Measurements from ENCODE around the gene TXLNG.
"Not testable (repeated sequence)": the region's sequence is repeated elsewhere in the genome, so short reads cannot be mapped to it uniquely, and the experiment has no call there.

The TXLNG gene

DNA sequence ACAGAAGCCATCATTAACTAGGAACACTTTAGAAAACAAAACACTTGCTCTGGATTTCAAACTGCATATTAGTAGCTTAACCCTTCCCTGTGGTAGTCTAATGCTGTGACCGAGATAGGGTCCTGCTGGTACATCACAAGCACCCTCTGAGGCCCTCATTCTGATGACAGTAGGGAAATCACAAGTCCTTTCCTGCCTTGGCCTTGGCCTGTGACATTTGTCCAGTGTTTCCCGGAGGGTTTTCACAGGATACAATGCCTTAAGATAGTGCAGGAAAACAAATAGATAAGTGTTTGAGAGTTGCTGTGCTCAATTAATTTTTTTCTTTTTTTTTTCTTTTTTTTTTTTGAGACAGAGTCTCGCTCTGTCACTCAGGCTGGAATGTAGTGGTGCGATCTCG lies 37.8 kb upstream of the TXLNG start:
- no peak for DNase-seq (ENCODE audit: low read depth, low spot score)
- in situ Hi-C loops (cut with HindIII; ENCODE audit: low sequenced_read_pairs): no loop called here
- TF ChIP-seq CTCF (IDR thresholded peaks at IDR 0.05; ENCODE audit: low read depth, low read length): no peak
- H3K4me3 ChIP-seq (ENCODE audit: low read depth, low read length): no peak overlapping the region

DNA sequence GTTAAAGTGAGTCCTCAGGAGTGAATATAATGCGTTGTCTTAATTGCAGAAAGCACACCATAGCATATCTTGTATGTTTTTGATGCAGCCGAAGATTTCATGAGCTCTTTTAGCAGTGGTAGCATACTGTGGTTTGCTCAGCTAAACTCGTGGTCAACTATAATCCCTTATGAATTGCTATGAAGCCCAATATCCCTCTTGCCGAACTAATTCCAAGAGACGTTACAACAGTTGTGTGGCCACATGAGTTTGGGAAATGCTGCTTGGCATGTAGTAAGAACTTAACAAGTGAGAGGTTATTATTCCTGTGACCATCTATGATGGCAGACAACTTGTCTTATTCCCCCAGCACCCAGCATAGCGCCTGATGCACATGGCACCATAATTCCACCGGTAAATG lies 36.1 kb upstream of the TXLNG start:
- no peak for TF ChIP-seq CTCF (IDR thresholded peaks at IDR 0.05; ENCODE audit: low read depth, low read length)
- DNase-seq (ENCODE audit: low read depth, low spot score): no peak
- H3K4me3 ChIP-seq (ENCODE audit: low read depth, low read length): no peak overlapping the region
- in situ Hi-C loops (cut with HindIII; ENCODE audit: low sequenced_read_pairs): no loop called here

- no peak overlapping the region for H3K4me3 ChIP-seq (ENCODE audit: low read depth, low read length)
- no peak for TF ChIP-seq CTCF (IDR thresholded peaks at IDR 0.05; ENCODE audit: low read depth, low read length)
- no peak for DNase-seq (ENCODE audit: low read depth, low spot score)
- in situ Hi-C loops (cut with HindIII; ENCODE audit: low sequenced_read_pairs): no loop called here
These were observed 32.2 kb upstream of the TXLNG start for GRCh38 chrX:16754019-16754418.

GRCh38 chrX:16756724-16757123 lies 29.5 kb upstream of the TXLNG start:
- no peak overlapping the region for H3K4me3 ChIP-seq (ENCODE audit: low read depth, low read length)
- TF ChIP-seq CTCF (IDR thresholded peaks at IDR 0.05; ENCODE audit: low read depth, low read length): no peak
- in situ Hi-C loops (cut with HindIII; ENCODE audit: low sequenced_read_pairs): no loop called here
- no peak for DNase-seq (ENCODE audit: low read depth, low spot score)

- in situ Hi-C loops (cut with HindIII; ENCODE audit: low sequenced_read_pairs); H3K4me3 ChIP-seq (ENCODE audit: low read depth, low read length); DNase-seq (ENCODE audit: low read depth, low spot score): not testable (repeated sequence)
These were observed 24.8 kb upstream of the TXLNG start for GRCh38 chrX:16761500-16761899.

- in situ Hi-C loops (cut with HindIII; ENCODE audit: low sequenced_read_pairs): no loop called here
- DNase-seq (ENCODE audit: low read depth, low spot score): no peak
- TF ChIP-seq CTCF (IDR thresholded peaks at IDR 0.05; ENCODE audit: low read depth, low read length): no peak
- no peak overlapping the region for H3K4me3 ChIP-seq (ENCODE audit: low read depth, low read length)
These were observed 23.7 kb upstream of the TXLNG start for GRCh38 chrX:16762579-16762978.

- no peak for TF ChIP-seq CTCF (IDR thresholded peaks at IDR 0.05; ENCODE audit: low read depth, low read length)
- no peak for DNase-seq (ENCODE audit: low read depth, low spot score)
- H3K4me3 ChIP-seq (ENCODE audit: low read depth, low read length): no peak overlapping the region
- in situ Hi-C loops (cut with HindIII; ENCODE audit: low sequenced_read_pairs): no loop called here
These were observed 20.7 kb upstream of the TXLNG start for GRCh38 chrX:16765594-16765993.
